Aortic smooth muscle cell (primary cell): ENCODE measurements around the gene SNTG2. TPM values are rescaled to one million over a fixed set of nuclear protein-coding genes. Genes with fewer than 3 reads are reported as not detected.

Experiments
- total RNA-seq: library from RNA; depleted of rRNA; stranded (reverse); fragments of >200 nt; gene quantifications from 2 replicates; pipeline ENCODE4 v1.2.3, GENCODE V29; 2014

Gene SNTG2
- total RNA-seq, result not detected in 2 replicates

GRCh38 chr2:950080-950966 lies at the start of gene SNTG2:
Gene SNTG2 (plus strand): TSS chr2:950849. CDS start chr2:950997, 148 bp downstream.

DNA sequence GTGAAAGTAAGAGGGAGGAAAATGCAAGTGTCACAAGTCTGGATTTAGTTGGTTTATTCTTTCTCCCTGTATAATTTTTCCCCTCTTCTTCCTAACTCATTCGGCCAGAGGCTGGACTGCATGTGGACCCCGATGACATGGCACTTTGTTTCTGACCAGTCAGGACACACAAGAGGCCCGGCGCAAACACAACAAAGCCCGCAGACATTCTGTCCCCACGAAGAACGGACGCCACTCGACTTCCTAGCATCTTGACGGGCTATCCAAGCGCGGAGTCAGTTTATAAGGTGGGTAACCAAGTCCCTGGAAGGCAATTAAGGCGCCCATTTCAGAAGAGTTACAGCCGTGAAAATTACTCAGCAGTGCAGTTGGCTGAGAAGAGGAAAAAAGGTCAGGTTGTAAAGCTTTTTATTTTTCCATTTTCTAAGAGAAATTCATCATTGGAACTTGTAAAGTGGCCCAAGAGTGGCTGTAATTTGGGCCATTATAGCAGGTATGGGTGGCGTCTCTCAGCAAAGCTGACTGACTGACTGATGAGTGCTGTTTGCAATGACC lies 462.6 kb downstream of the SNTG2 start, which contains the start of gene TPO:
Gene TPO (plus strand): TSS at position 308 of the 555 bp plus-strand sequence. CDS start 946 bp downstream, outside the sequence.

